ENCODE data around the gene HSF5. TPM values are rescaled to one million over a fixed set of nuclear protein-coding genes. Genes with fewer than 3 reads are reported as not detected.

The HSF5 gene, protein sequence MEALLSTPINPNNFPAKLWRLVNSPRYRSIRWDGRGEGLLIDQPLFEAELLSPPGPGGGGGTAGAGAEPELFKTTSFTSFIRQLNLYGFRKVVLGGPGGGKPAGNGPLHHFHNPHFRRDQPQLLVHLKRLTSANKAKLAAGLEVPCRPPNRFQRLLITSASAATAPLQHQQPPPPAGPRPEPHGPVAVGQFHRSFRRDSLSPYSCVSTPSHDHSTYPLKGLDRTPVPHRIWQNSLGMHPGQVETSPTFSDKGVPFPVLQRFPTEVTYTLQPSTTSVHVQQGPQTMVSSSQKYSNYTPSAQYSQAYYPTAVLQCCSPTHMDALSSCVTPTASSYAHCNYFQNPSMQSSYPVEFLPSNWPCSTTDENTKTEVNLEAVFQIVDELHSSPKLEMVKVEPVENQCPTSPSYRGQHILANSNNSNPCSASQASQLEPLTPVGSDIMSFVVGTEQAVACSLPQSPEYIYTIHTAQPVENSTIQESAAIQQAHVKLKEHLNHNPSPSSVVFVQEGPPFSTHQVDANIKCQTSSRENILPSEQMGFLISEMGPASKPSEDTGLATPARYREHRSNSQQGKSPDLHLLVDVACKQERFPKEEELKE
- total RNA-seq, result not detected
- polyA plus RNA-seq, result not detected
- long read RNA-seq, donor 1, result 0 reads
- long read RNA-seq, donor 2, result 0 reads

- intact Hi-C loops (cut with DNase I), result no loop called here
- no peaks in the 10 kb centered on the region for H3K4me1 ChIP-seq (ENCODE audit: control insufficient read depth in 1 of 2, insufficient read depth in 2 of 2, low read length in 2 of 2)
- DNase-seq (peak; percentile 65 to 77), ATAC-seq (ENCODE audit: low FRiP score) (peak; percentile 50)
- H3K4me3 ChIP-seq (ENCODE audit: low read length in 2 of 2), result no peak within 1 kb of the TSS
- H3K27ac ChIP-seq (ENCODE audit: low read depth in 1 of 2, low read length in 2 of 2), result no peak within 1 kb of the TSS
- 55% methylated on average over 95 to 98 of the region's 98 CpGs for WGBS, 2 donors
- H3K9me3 ChIP-seq (ENCODE audit: control insufficient read depth, low read length), result no peaks in the 10 kb centered on the region
- H3K27me3 ChIP-seq (ENCODE audit: control insufficient read depth in 1 of 2, insufficient read depth in 2 of 2, low read length in 1 of 2), result no peaks in the 10 kb centered on the region
- H3K36me3 ChIP-seq (ENCODE audit: control insufficient read depth in 1 of 2, insufficient read depth in 2 of 2, low read length in 1 of 2), result peaks cover 5 to 10% of the 10 kb centered on the region in 2 donors
Observed at GRCh38 chr17:58487589-58488427, at the start of gene HSF5. Gene HSF5, minus strand, starts transcription at chr17:58488408. Its CDS starts 134 bp downstream, at chr17:58488274.

DNA sequence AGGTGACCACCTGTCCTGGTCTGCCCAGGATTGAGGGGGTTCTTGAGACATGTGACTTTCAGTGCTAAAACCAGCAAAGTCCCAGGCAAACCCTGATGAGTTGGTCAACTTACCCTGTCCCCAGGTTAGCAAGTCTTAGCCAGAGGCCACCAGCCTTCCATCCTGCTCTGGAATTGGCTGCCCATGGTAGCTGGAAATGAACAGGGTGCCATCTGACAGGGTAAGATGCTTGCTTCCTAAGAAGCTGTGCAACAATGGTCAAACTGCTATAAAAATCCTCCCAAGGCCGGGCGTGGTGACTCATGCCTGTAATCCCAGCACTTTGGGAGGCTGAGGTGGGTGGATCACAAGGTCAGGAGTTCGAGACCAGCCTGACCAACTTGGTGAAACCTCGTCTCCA lies 49.1 kb upstream of the HSF5 start:
- Histone ChIP-seq H3K27me3 (ENCODE audit: control insufficient read depth in 1 of 2, insufficient read depth in 2 of 2, low read length in 1 of 2) (no peaks in the 10 kb centered on the region), H3K36me3 (ENCODE audit: control insufficient read depth in 1 of 2, insufficient read depth in 2 of 2, low read length in 1 of 2) (no peaks in the 10 kb centered on the region), H3K4me1 (ENCODE audit: control insufficient read depth in 1 of 2, insufficient read depth in 2 of 2, low read length in 2 of 2) (no peaks in the 10 kb centered on the region), H3K27ac (ENCODE audit: low read depth in 1 of 2, low read length in 2 of 2) (no peak overlapping the region), H3K9me3 (ENCODE audit: control insufficient read depth, low read length) (no peaks in the 10 kb centered on the region), H3K4me3 (ENCODE audit: low read length in 2 of 2) (no peak overlapping the region)
- 91 to 93% methylated on average over 4 of the region's 4 CpGs for WGBS, 2 donors
- ATAC-seq (ENCODE audit: low FRiP score) (no peak), DNase-seq (no peak)
- intact Hi-C loops (cut with DNase I), result no loop called here

- WGBS, 2 donors, result 85 to 86% methylated on average over 3 of the region's 3 CpGs
- Histone ChIP-seq H3K4me1 (ENCODE audit: control insufficient read depth in 1 of 2, insufficient read depth in 2 of 2, low read length in 2 of 2) (no peaks in the 10 kb centered on the region), H3K27ac (ENCODE audit: low read depth in 1 of 2, low read length in 2 of 2) (no peak overlapping the region), H3K4me3 (ENCODE audit: low read length in 2 of 2) (no peak overlapping the region), H3K36me3 (ENCODE audit: control insufficient read depth in 1 of 2, insufficient read depth in 2 of 2, low read length in 1 of 2) (no peaks in the 10 kb centered on the region), H3K9me3 (ENCODE audit: control insufficient read depth, low read length) (no peaks in the 10 kb centered on the region), H3K27me3 (ENCODE audit: control insufficient read depth in 1 of 2, insufficient read depth in 2 of 2, low read length in 1 of 2) (no peaks in the 10 kb centered on the region)
- ATAC-seq (ENCODE audit: low FRiP score) (no peak), DNase-seq (no peak)
- intact Hi-C loops (cut with DNase I), result no loop called here
Observed at GRCh38 chr17:58536542-58536941, 48.3 kb upstream of the HSF5 start.

- Histone ChIP-seq H3K27me3 (ENCODE audit: control insufficient read depth in 1 of 2, insufficient read depth in 2 of 2, low read length in 1 of 2) (no peaks in the 10 kb centered on the region), H3K4me3 (ENCODE audit: low read length in 2 of 2) (no peak overlapping the region), H3K4me1 (ENCODE audit: control insufficient read depth in 1 of 2, insufficient read depth in 2 of 2, low read length in 2 of 2) (no peaks in the 10 kb centered on the region), H3K27ac (ENCODE audit: low read depth in 1 of 2, low read length in 2 of 2) (no peak overlapping the region), H3K36me3 (ENCODE audit: control insufficient read depth in 1 of 2, insufficient read depth in 2 of 2, low read length in 1 of 2) (no peaks in the 10 kb centered on the region), H3K9me3 (ENCODE audit: control insufficient read depth, low read length) (no peaks in the 10 kb centered on the region)
- intact Hi-C loops (cut with DNase I), result no loop called here
- ATAC-seq (ENCODE audit: low FRiP score) (no peak), DNase-seq (no peak)
- WGBS, 2 donors, result 83 to 86% methylated on average over 2 of the region's 2 CpGs
Observed at GRCh38 chr17:58535431-58535830, 47.2 kb upstream of the HSF5 start.

GRCh38 chr17:58534901-58535421 lies 46.8 kb upstream of the HSF5 start:
- Histone ChIP-seq H3K4me1 (ENCODE audit: control insufficient read depth in 1 of 2, insufficient read depth in 2 of 2, low read length in 2 of 2) (no peaks in the 10 kb centered on the region), H3K4me3 (ENCODE audit: low read length in 2 of 2) (no peak overlapping the region), H3K36me3 (ENCODE audit: control insufficient read depth in 1 of 2, insufficient read depth in 2 of 2, low read length in 1 of 2) (no peaks in the 10 kb centered on the region), H3K27me3 (ENCODE audit: control insufficient read depth in 1 of 2, insufficient read depth in 2 of 2, low read length in 1 of 2) (no peaks in the 10 kb centered on the region), H3K27ac (ENCODE audit: low read depth in 1 of 2, low read length in 2 of 2) (no peak overlapping the region), H3K9me3 (ENCODE audit: control insufficient read depth, low read length) (no peaks in the 10 kb centered on the region)
- intact Hi-C loops (cut with DNase I), result loop anchor here in 1 of 2 donors (5.0 kb wide), 1 partner anchor 97 kb away; no protein-coding TSS in a partner anchor
- no peak for ATAC-seq (ENCODE audit: low FRiP score)
- no peak for DNase-seq
- 90 to 94% methylated on average over 4 of the region's 4 CpGs for WGBS, 2 donors

- no peaks in the 10 kb centered on the region for H3K27me3 ChIP-seq (ENCODE audit: control insufficient read depth in 1 of 2, insufficient read depth in 2 of 2, low read length in 1 of 2)
- H3K27ac ChIP-seq (ENCODE audit: low read depth in 1 of 2, low read length in 2 of 2), result no peak overlapping the region
- DNase-seq (no peak), ATAC-seq (ENCODE audit: low FRiP score) (no peak)
- no peaks in the 10 kb centered on the region for H3K36me3 ChIP-seq (ENCODE audit: control insufficient read depth in 1 of 2, insufficient read depth in 2 of 2, low read length in 1 of 2)
- no peak overlapping the region for H3K4me3 ChIP-seq (ENCODE audit: low read length in 2 of 2)
- intact Hi-C loops (cut with DNase I), result loop anchor here in 1 of 2 donors (5.0 kb wide), 1 partner anchor 98 kb away; no protein-coding TSS in a partner anchor
- no peaks in the 10 kb centered on the region for H3K9me3 ChIP-seq (ENCODE audit: control insufficient read depth, low read length)
- 67 to 75% methylated on average over 3 of the region's 3 CpGs for WGBS, 2 donors
- no peaks in the 10 kb centered on the region for H3K4me1 ChIP-seq (ENCODE audit: control insufficient read depth in 1 of 2, insufficient read depth in 2 of 2, low read length in 2 of 2)
Observed at GRCh38 chr17:58534331-58534730, 46.1 kb upstream of the HSF5 start.

DNA sequence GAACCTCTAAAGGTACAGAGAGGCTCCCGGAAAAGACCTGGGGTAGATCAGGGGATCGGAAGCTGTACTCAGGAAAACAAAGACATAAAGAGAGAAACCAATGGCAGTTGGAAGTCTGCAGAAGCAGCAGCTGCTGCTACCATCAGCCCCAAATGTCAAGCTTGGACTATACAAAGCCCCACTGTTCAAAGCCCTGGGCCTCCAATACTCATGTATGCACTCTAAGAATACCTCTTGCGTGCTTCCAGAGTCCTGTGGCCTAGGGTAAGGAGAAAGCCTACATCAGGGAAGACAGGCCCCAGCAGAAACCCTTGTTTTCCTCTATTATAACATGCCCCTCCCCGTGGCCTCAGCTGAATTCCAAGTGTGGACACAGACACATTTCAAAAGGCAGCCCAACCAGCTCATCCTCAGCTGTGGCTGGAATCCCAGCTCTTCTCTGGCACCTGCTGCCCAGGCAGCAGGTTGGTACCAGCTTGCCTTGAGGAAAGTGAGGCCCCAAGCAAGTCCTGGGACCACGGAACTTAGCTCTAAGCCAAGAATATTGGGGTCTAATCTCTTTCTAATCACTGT lies 45.5 kb upstream of the HSF5 start:
- no peak overlapping the region for H3K27ac ChIP-seq (ENCODE audit: low read depth in 1 of 2, low read length in 2 of 2)
- DNase-seq (no peak), ATAC-seq (ENCODE audit: low FRiP score) (no peak)
- intact Hi-C loops (cut with DNase I), result loop anchor here in 1 of 2 donors (5.0 kb wide), 1 partner anchor 99 kb away; no protein-coding TSS in a partner anchor
- WGBS, 2 donors, result 94 to 98% methylated on average over 5 of the region's 5 CpGs
- no peaks in the 10 kb centered on the region for H3K36me3 ChIP-seq (ENCODE audit: control insufficient read depth in 1 of 2, insufficient read depth in 2 of 2, low read length in 1 of 2)
- H3K27me3 ChIP-seq (ENCODE audit: control insufficient read depth in 1 of 2, insufficient read depth in 2 of 2, low read length in 1 of 2), result no peaks in the 10 kb centered on the region
- H3K4me3 ChIP-seq (ENCODE audit: low read length in 2 of 2), result no peak overlapping the region
- no peaks in the 10 kb centered on the region for H3K9me3 ChIP-seq (ENCODE audit: control insufficient read depth, low read length)
- no peaks in the 10 kb centered on the region for H3K4me1 ChIP-seq (ENCODE audit: control insufficient read depth in 1 of 2, insufficient read depth in 2 of 2, low read length in 2 of 2)

DNA sequence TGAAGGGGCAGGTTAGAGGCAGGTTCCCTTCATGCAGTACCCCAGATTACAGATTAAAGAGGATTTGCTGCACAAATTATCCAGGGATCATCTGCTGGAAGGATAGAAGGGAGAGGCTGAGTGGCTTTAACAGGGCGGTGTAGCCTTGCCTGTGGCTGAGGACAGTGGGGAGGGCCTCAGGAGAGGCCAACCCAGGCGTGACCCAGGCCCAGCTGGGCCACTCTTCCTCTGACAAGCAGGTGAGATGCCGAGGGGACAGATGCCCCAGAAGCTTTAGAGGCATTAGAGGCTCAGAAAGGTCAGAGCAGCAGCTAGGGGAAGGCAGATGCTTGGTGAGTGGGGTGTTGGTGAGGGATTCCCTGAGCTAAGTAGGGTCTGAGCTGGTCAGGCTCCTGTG lies 44.3 kb upstream of the HSF5 start:
- WGBS, 2 donors, result 72 to 81% methylated on average over 3 of the region's 3 CpGs
- ATAC-seq (ENCODE audit: low FRiP score) (no peak), DNase-seq (no peak)
- peak overlapping the region in 1 of 2 donors; percentile 78 for H3K4me3 ChIP-seq (ENCODE audit: low read length in 2 of 2)
- no peaks in the 10 kb centered on the region for H3K4me1 ChIP-seq (ENCODE audit: control insufficient read depth in 1 of 2, insufficient read depth in 2 of 2, low read length in 2 of 2)
- intact Hi-C loops (cut with DNase I), result loop anchor here in 1 of 2 donors (5.0 kb wide), 1 partner anchor 100 kb away; no protein-coding TSS in a partner anchor
- no peaks in the 10 kb centered on the region for H3K36me3 ChIP-seq (ENCODE audit: control insufficient read depth in 1 of 2, insufficient read depth in 2 of 2, low read length in 1 of 2)
- no peak overlapping the region for H3K27ac ChIP-seq (ENCODE audit: low read depth in 1 of 2, low read length in 2 of 2)
- H3K9me3 ChIP-seq (ENCODE audit: control insufficient read depth, low read length), result no peaks in the 10 kb centered on the region
- no peaks in the 10 kb centered on the region for H3K27me3 ChIP-seq (ENCODE audit: control insufficient read depth in 1 of 2, insufficient read depth in 2 of 2, low read length in 1 of 2)

All from aorta (tissue), 5 donors.